Smooth muscle cell (in vitro differentiated cells): ENCODE results near the gene TEF. TPM values are rescaled to one million over a fixed set of nuclear protein-coding genes. Genes with fewer than 3 reads are reported as not detected.

Experiments
- DNase-seq: peaks from one replicate; lab custom pipeline; 2025; ENCODE audit not compliant: unreplicated experiment; lab: John Stamatoyannopoulos, UW
- H2AFZ ChIP-seq: fragments of 200-600 bp; sonication (generic); 2 replicates; pipeline ENCODE4 v1.6.0; 2016; ENCODE audit warnings: antibody characterized with exemption, low read depth, mild to moderate bottlenecking
- H3F3A ChIP-seq: fragments of 200-600 bp; sonication (generic); 2 replicates; pipeline ENCODE4 v1.6.0; 2017; ENCODE audit warnings: antibody characterized with exemption, low read depth
- H3K27ac ChIP-seq: fragments of 200-600 bp; sonication (generic); 2 replicates; pipeline ENCODE4 v1.5.1; 2016; ENCODE audit warnings: low read depth, mild to moderate bottlenecking
- H3K27me3 ChIP-seq: fragments of 200-600 bp; sonication (generic); 2 replicates; pipeline ENCODE4 v1.6.1; 2016; ENCODE audit warnings: low read depth, mild to moderate bottlenecking
- H3K36me3 ChIP-seq: fragments of 200-600 bp; sonication (generic); 2 replicates; pipeline ENCODE4 v1.5.1; 2016; ENCODE audit warnings: low read depth
- H3K4me1 ChIP-seq: fragments of 200-600 bp; sonication (generic); 2 replicates; pipeline ENCODE4 v1.5.1; 2016; ENCODE audit warnings: low read depth
- H3K4me2 ChIP-seq: fragments of 200-600 bp; sonication (generic); 2 replicates; pipeline ENCODE4 v1.6.0; 2016; ENCODE audit warnings: mild to moderate bottlenecking
- H3K4me3 ChIP-seq: fragments of 200-600 bp; sonication (generic); 2 replicates; pipeline ENCODE4 v1.5.1; 2016; ENCODE audit warnings: mild to moderate bottlenecking
- H3K79me2 ChIP-seq: fragments of 200-600 bp; sonication (generic); 2 replicates; pipeline ENCODE4 v1.6.0; 2016; ENCODE audit warnings: low read depth, mild to moderate bottlenecking
- H3K9ac ChIP-seq: fragments of 200-600 bp; sonication (generic); 2 replicates; pipeline ENCODE4 v1.6.0; 2016; ENCODE audit warnings: low read depth
- H3K9me3 ChIP-seq: fragments of 200-600 bp; sonication (generic); replicated peaks from 2 replicates; pipeline ENCODE4 v1.5.1; 2016; ENCODE audit warnings: low read depth
- H4K20me1 ChIP-seq: fragments of 200-600 bp; sonication (generic); 2 replicates; pipeline ENCODE4 v1.6.0; 2016; ENCODE audit warnings: low read depth
- CTCF ChIP-seq: fragments of 200-600 bp; sonication (generic); IDR thresholded peaks from 2 replicates; pipeline ENCODE4 v1.5.1; 2017; ENCODE audit warnings: borderline replicate concordance, mild to moderate bottlenecking, antibody characterized with exemption; ENCODE audit not compliant: insufficient read depth, poor library complexity, severe bottlenecking
- WGBS: methylation state at CpG from one replicate; pipeline ENCODE4 v1.1.7; 2016; ENCODE audit warnings: low lambda C conversion rate; 5-methylcytosine and 5-hydroxymethylcytosine counted together
- polyA plus RNA-seq: library from polyadenylated mRNA; unstranded; fragments of >200 nt; fragmentation: Nextera tagmentation; extraction: Ambion mirVana; gene quantifications from 2 replicates; pipeline ENCODE4 v1.2.1, GENCODE V29; 2016
- total RNA-seq: library from RNA; depleted of rRNA; stranded (reverse); fragments of >200 nt; gene quantifications from 2 replicates; pipeline ENCODE4 v1.2.3, GENCODE V29; 2014

TEF gene
- total and polyA plus RNA-seq, 2 experiments from 2014 or later = 6.4 to 7.6 TPM

- H3K79me2 ChIP-seq = no peaks in the 10 kb centered on the region
- H3K4me3 ChIP-seq = no peak overlapping the region
- no peak for DNase-seq
- no peak overlapping the region for H3K4me2 ChIP-seq
- no peaks in the 10 kb centered on the region for H4K20me1 ChIP-seq
- no peaks in the 10 kb centered on the region for H3F3A ChIP-seq
- no peak overlapping the region for H3K9ac ChIP-seq
- H3K27ac ChIP-seq = no peak overlapping the region
- H2AFZ ChIP-seq = no peak overlapping the region
- H3K9me3 ChIP-seq = no peaks in the 10 kb centered on the region
- 96% methylated on average over 8 of the region's 9 CpGs for WGBS
- no peak for TF ChIP-seq CTCF
- no peaks in the 10 kb centered on the region for H3K36me3 ChIP-seq
- H3K27me3 ChIP-seq = no peaks in the 10 kb centered on the region
- H3K4me1 ChIP-seq = no peaks in the 10 kb centered on the region
Observed at GRCh38 chr22:41343717-41344116, 38.0 kb upstream of the TEF start.

GRCh38 chr22:41344189-41344788 lies 37.5 kb upstream of the TEF start:
- Histone ChIP-seq H3K79me2 (no peaks in the 10 kb centered on the region), H2AFZ (no peak overlapping the region), H3K27me3 (no peaks in the 10 kb centered on the region), H3K4me1 (no peaks in the 10 kb centered on the region), H3K4me3 (no peak overlapping the region), H4K20me1 (no peaks in the 10 kb centered on the region), H3K9ac (no peak overlapping the region), H3K36me3 (no peaks in the 10 kb centered on the region), H3F3A (no peaks in the 10 kb centered on the region), H3K9me3 (no peaks in the 10 kb centered on the region), H3K27ac (no peak overlapping the region), H3K4me2 (no peak overlapping the region)
- DNase-seq = no peak
- 99% methylated on average over 11 of the region's 11 CpGs for WGBS
- no peak for TF ChIP-seq CTCF

- no peaks in the 10 kb centered on the region for H3K36me3 ChIP-seq
- no peaks in the 10 kb centered on the region for H3F3A ChIP-seq
- H3K79me2 ChIP-seq = no peaks in the 10 kb centered on the region
- TF ChIP-seq CTCF = no peak
- H3K9me3 ChIP-seq = no peaks in the 10 kb centered on the region
- H3K9ac ChIP-seq = no peak overlapping the region
- no peak overlapping the region for H3K4me3 ChIP-seq
- H4K20me1 ChIP-seq = no peaks in the 10 kb centered on the region
- H3K4me1 ChIP-seq = no peaks in the 10 kb centered on the region
- no peaks in the 10 kb centered on the region for H3K27me3 ChIP-seq
- H3K27ac ChIP-seq = no peak overlapping the region
- H3K4me2 ChIP-seq = no peak overlapping the region
- DNase-seq = no peak
- H2AFZ ChIP-seq = no peak overlapping the region
- 98% methylated on average over 24 of the region's 24 CpGs for WGBS
Observed at GRCh38 chr22:41345807-41346335, 35.9 kb upstream of the TEF start.

GRCh38 chr22:41347066-41347859 lies 34.5 kb upstream of the TEF start:
- no peaks in the 10 kb centered on the region for H3F3A ChIP-seq
- no peak for DNase-seq
- H3K27me3 ChIP-seq = no peaks in the 10 kb centered on the region
- no peaks in the 10 kb centered on the region for H3K9me3 ChIP-seq
- no peak for TF ChIP-seq CTCF
- no peak overlapping the region for H3K4me3 ChIP-seq
- H3K9ac ChIP-seq = no peak overlapping the region
- H3K4me2 ChIP-seq = no peak overlapping the region
- no peak overlapping the region for H3K27ac ChIP-seq
- H3K36me3 ChIP-seq = no peaks in the 10 kb centered on the region
- no peaks in the 10 kb centered on the region for H3K79me2 ChIP-seq
- H3K4me1 ChIP-seq = no peaks in the 10 kb centered on the region
- H2AFZ ChIP-seq = no peak overlapping the region
- H4K20me1 ChIP-seq = no peaks in the 10 kb centered on the region
- WGBS = 97% methylated on average over 18 of the region's 18 CpGs
